ENCODE data around the gene BEGAIN.
A peak's percentile ranks its signal among the peaks of the same experiment; 100 is the strongest.
"Not testable (repeated sequence)": the region's sequence is repeated elsewhere in the genome, so short reads cannot be mapped to it uniquely, and the experiment has no call there.

The BEGAIN gene

DNA sequence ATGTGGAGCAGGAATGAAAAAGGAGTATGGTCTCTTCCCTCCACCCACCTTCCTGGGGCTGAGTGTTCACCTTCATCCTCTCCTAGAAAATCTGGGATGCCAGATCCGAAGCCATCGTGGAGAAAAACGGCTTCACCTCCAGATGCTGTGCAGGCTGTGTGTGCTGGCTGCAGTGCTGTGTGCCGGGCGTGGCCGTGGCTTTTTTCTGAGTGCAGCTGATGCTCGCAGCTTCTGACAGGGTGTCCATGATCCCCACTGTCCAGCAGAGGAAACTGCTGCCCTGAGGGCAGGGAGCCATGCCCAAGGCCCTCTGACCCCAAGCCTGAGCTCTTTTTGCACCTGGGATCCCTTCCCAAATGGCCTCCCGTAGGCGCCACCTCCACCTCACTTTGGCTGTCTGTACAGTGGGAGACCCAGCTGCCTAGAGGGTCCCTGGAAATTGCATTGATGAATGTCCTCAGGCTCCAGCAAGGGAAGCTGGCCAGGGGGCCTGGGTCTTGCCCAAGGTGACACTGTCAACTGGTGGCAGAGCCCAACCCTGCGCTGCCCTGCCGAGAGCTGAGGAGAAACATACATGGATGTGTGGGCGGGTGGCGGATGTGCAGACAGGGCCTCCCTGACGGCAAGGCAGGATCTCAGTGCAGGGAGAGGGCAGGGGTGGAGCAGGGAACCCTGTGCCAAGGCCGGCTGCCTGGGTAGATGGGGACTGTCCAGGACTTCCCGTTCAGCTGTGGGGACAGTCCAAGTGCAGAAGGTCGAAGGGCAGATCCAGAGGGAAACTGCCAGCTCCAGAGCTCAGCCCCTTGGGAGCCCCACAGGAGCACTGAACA, 53.3 kb downstream of the BEGAIN start:
- DNase-seq = no peak

GRCh38 chr14:100532906-100533655, 54.1 kb downstream of the BEGAIN start:
- DNase-seq = no peak

GRCh38 chr14:100532154-100532861, 54.9 kb downstream of the BEGAIN start:
- DNase-seq = no peak

DNA sequence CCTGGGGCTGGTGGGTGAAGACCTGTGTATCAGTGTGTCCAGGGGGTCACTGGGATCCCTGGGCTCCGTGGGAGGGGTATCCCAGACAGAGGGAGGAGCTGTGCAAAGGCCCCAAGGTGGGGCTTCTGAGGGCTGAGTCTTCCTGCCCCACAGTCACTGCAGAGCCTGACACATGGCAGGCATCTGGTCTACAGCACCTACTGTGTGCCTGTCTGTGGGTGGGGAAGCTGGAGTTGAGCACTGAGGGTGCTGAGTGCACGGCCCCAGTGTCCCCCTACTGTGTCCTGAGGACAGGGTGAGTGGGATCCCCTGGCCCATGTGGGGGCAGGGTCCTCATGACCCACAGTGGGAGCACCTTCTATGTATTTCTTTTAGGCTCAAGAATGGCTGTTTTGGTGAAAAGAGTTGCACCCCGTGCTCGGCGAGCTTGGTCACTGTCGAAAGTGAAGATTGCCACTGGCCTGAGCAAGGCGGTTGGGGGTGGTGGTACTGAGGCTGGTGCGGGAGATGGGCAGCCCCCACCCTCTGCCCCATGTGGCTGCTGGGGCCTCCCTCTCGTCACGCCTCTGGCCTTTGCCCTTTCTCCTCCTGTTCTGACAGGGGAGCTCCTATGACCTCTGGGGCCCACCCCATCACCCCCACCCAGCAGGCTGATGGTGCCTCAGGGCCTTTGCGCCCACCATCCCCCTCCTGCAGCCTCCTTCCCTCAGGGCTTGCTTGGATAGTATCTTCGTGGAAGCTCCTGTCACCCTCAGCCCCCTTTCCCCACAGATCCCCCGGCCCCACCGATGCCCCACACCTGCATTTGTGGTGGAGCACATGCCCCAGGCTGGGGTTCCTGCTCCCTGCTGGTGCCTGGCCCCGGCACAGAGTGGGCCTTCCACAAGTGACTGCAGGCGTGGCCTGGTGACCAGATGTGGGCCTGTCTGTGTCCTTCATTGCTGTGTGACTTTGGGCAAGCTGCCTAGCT, 55.8 kb downstream of the BEGAIN start:
- DNase-seq = no peak

DNA sequence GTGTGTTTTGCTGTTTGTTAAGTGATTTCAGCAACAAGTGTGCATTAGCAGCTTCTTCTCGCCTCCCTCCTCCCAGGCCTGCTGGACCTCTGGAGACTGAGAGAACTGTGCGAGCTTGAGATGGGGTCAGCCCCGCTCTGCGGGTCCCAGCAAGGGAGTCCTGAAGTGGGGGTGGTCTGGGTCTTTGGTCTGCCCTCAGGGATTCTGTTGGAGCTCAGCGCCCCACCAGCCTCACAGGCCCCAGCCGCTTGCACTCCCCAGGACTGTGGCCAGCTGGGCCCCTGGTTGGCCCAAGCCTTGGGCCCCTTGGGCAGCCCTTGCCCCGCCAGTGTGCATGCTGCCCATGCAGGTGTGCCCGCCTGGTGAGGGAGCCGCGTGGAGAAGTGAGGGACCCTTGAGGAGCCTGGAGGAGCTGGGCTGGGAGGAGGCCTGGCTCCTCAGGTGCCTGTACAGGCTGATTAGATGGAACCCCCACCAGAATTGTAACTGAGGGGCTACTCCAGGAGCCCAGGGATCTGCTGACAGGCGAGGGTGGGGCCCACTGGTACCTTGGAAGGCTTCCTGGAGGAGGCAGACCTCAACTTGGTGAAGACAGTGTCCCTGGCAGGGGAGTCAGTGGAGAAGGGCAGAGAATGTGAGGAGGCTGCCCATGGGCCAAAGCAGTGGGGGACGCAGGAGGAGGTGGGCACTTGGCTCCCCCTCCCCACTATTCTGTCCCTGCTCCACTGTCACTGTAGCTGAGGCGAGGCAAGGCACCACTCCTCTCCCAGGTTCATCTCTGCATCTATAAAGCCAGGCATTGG, 56.7 kb downstream of the BEGAIN start:
- DNase-seq = no peak

DNA sequence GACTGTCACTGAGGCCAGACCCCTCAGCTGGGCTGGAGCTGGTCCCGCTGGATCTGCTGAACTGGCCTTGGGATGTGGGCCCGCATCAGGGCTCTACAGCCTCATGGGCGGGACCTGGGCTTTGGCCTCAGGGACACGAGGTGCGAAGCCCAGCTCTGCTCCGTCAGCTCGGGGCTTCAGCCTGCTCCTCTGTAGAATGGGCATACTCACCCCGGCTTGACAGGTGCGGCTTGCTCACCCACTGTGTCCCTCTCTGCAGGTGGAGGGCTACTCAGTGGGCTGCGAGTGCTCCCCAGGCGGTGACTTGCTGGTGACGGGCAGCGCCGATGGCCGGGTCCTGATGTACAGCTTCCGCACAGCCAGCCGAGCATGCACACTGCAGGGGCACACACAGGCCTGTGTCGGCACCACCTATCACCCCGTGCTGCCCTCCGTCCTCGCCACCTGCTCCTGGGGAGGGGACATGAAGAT, 57.6 kb downstream of the BEGAIN start:
- no peak for DNase-seq

DNA sequence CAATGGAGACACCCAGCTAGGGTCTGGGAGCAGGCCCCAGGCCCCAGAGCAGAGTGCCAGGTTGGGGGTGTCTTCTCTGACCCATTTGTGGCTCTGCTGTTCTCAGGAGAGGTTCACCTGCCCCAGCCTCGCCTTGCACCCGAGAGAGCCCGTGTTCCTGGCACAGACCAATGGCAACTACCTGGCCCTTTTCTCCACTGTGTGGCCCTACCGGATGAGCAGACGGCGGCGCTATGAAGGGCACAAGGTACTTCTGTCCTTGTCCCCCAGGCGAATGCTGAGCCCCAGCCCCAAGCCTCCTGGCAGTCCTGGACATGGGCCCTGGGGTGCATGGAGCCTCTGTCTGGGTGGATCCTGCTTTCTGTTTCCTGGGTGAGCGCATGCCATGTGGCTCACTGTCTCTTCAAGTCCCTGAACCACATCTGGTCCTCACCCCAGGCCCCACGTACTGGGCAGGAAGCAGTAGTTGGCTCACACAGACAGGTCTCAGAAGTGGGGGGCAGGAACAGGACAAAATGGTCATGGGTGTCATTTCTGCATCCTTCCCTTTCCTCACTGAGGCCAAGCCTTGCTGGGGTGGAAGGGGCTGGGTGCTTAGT, 58.2 kb downstream of the BEGAIN start:
- no peak for DNase-seq

GRCh38 chr14:100526632-100527031, 60.6 kb downstream of the BEGAIN start:
- no peak for DNase-seq

DNA sequence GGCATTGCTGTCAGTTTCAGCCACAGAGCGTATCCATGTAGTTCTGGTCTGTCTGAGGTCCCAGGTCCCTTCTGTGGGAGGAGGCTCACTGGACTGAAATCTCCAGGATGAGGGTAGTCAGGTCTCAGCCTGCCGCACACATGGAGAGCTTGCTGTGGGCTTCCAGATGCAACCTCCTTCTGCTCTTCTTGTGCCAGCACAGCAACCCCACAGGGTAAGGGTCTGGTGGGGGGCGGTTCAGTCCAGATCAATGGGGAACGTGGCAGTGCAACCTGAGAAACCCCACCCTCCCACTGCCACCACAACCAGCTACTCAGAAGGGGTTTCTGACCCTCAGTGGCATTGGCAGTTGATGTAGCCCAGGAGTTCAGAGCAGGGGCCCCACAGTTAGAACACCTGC, 61.2 kb downstream of the BEGAIN start:
- DNase-seq = no peak

DNA sequence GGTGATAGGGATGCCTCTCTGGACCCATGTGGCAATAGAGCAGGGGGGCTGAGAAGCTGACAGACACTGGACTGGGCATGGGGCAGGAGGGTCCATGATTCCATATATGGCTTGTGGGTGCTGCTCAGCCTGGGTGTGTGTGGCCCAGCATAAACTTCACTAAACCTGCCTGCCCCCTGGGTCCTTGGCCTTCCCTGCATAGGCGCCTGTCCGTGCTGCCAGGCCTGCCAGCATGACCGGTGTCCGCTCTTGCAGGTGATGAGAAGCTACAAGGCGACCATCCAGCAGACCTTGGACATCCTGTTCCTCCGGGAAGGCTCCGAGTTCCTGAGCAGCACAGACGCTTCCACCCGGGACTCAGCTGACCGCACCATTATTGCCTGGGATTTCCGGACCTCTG, 61.6 kb downstream of the BEGAIN start:
- DNase-seq = no peak

GRCh38 chr14:100524933-100525243, 62.3 kb downstream of the BEGAIN start:
- no peak for DNase-seq

DNA sequence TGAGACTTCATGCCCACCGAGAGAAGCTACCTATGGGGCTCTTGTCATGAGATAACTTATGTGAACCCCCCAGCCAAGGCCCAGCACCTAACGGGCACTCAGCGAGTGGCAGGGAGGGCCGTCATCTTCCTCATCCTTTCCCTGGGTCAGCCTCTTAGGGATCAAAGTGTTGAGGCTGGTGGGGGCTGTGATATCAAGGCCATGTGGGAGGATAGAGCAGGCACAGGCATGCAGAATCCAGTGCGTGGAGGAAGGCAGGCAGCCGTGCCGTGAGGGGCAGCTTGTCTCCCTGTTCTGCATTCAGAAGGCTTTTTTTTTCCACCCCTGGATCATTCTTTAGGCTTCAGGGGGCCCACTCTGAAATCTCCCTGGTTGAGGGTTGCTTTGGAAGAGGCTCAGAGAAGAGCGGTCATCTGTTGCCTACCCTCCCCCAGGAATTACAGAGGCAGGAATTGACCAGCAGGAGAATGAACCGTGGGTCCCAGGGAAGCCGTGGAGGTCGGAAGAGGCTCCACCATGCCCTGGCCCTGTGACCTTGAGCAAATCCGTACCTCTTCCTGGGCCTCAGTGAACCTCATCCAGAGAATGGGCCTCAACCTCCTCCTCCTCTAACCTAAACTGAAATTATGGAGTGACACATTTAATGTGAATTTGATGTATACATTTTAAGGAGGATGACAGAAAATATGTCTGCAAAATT, 62.8 kb downstream of the BEGAIN start:
- no peak for DNase-seq

DNA sequence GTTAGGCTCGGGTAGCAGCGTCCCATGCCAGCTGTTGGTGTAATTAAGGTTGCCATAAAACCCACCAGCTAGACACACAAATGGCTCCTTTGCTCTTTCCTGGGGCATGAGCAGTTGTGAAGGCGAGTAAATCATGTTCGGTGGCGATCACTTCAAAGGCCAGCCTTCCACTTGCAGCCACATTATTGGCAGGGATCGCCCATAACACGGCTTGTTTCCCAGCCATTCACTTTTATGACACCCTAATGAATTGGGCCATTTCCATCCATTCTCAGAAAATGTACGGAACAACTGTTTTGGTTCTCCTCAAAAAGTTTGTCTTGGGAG, 63.4 kb downstream of the BEGAIN start:
- DNase-seq = no peak

- no peak for DNase-seq
These were observed 63.9 kb downstream of the BEGAIN start for GRCh38 chr14:100523131-100523842.

DNA sequence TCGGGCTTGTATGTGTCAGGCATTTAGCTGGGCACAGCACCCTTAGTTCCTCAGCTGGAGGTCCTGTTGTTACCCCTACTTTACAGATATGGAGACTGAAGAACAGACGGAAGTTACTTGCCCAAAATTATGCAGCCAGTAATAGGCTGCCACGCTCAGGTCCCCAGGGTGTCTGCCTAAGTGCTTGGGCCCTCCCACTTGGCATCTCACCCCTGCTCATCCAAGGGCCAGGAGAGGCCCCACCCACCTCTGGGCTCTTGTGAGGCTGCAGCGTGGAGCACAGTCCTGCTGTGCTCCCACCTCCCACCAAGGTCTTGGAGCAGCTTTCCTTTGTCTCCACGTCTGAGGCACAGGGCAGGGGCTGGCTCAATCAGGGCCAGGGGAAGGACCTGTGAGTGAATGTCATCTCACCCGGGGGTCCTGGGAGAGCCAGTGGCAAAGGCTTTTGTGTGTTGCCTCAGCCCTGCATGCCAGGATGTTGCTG, 64.6 kb downstream of the BEGAIN start:
- no peak for DNase-seq

GRCh38 chr14:100506053-100506452, 81.2 kb downstream of the BEGAIN start:
- not testable (repeated sequence) for DNase-seq

DNA sequence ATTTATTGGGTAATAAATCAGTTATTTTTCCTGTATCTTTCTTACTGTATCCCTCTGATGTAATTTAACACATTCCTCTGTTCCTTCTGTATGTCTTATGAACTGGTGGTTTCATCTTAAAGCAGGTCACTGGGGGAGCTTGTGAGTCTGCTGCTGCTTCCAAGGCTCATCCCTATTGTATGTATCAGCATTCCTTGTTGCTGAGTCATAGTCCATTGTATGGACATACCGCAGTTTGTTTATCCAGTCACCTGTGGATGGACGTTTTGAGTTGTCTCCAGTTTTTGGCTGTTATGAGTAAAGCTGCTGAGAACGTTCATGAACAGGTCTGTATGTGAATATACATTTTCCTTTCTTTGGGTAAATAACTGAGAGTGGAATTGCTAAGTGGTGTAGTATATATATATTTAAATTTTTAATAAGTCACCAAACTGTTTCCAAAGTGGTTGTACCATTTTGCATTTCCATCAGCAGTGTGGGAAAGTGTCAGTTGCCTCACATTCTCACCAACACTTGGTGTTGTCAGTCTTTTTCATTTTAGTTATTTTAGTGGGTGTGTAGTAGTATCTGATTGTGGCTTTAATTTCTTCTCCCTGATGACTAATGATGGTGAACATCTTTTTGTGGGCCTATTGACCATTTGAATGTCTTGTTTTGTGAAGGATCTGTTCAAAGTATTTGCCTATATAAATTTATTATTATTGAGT, 82.7 kb downstream of the BEGAIN start:
- DNase-seq = peak; percentile 64

DNA sequence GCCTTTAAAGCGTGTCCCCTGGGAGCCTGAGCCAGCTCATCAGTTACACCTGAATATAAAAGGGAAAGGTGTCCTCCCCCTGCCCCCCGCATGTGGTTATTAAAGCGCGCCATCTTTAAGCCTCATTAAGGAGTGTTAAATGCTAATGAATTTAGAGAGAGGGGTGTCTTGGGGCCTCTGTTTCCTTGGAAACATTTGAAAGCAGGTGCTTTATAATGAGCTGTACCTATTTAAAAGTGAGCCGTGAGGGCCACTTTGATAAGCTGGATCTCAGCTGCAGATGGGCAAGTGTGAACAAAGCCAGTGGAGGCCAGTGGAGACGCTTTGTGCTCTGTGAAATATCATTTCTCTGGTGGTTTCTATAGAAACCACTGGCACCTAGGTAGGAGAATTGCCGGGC, 84.0 kb downstream of the BEGAIN start:
- no peak for DNase-seq

- no peak for DNase-seq
These were observed 84.5 kb downstream of the BEGAIN start for GRCh38 chr14:100502622-100503220.

All from EL (cell line).